ENCODE measurements around the gene SYT5.

DNA sequence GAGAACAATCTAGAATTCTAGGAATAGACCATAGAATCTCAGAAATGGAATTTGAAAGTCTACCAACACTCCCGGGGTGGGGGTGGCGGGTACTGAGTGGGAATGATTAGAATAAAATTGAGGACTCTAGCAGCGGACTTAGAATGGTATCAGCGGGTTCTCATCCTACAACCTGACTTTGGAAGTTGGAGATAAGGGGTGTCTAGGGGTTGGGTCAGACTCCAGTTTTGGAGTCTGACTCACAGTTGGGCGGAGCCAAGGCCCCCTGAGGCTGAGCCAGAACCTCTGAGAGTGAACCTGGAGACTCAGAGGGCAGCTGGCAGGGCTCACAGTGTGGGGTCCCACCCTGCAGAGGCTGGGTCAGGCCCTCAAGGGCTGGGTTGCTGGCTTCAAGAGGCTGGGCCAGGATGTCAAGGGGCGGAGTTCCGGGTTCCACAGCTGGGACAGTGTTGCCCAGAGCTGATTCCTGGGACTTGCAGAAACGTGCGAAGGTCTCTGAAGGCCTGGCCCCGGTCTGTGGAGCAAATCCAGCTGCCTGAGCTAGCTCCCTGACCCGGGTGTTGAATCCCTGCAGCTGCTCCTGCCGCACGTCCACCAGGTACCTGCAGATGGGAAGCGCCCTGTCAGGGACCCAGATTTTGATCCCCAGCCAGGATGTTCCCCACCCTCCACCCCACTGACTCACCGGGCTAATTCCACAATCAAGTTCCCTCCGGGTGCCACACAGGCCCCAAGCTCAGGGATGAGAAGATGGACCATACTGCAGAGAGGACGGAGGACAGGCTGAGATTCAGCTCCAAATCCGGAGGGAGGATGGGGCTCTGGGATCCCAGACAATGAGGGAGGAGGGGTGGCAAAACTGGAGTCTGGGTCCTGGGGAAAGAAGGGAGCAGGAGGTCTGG, 21.0 kb downstream of the SYT5 start:
- TF ChIP-seq CTCF (conservative IDR thresholded peaks at IDR 0.05; ENCODE audit: low read length) (no peak), EZH2phosphoT487 (IDR thresholded peaks at IDR 0.05; ENCODE audit: borderline replicate concordance, low read depth, low read length) (no peak)

Data from OCI-LY7 (cell line).